ENCODE measurements around the gene HOXA10. TPM values are rescaled to one million over a fixed set of nuclear protein-coding genes. Genes with fewer than 3 reads are reported as not detected.

Gene HOXA10
- total RNA-seq, 4 donors from 2014 or later = 15.7 to 28.4 (median 19.8) TPM

DNA sequence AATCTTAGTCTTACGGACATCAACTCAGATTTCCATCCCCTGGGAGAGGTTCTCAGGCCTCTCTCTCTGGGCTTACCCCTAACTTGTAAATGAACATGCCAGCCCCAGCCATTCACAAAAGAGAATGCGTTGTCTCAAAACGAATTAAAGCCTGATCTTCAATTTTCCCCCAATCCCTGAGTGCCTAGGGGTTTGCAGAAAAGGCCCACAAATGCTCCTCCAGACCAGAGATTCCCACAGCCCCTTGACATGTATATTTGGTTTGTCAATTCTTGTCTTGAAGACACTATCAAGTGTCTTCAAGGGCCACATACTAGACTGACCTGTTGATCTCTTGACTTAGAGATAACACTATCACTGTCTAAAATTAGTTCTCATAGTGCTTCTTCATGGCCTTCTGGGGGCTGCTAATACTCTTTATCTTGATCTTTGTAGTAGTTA is 37.7 kb upstream of the HOXA10 start:
- Histone ChIP-seq H3K27ac (no peak overlapping the region), H3K36me3 (no peaks in the 10 kb centered on the region), H3K4me1 (peaks cover 0 to 23% (median 0%) of the 10 kb centered on the region in 4 donors), H3K4me3 (no peak overlapping the region), H3K9me3 (no peaks in the 10 kb centered on the region), H3K27me3 (peaks cover 0 to 43% of the 10 kb centered on the region in 2 donors)
- TF ChIP-seq POLR2A (IDR thresholded peaks at IDR 0.05) = no peak
- TF ChIP-seq, protein P1, sequence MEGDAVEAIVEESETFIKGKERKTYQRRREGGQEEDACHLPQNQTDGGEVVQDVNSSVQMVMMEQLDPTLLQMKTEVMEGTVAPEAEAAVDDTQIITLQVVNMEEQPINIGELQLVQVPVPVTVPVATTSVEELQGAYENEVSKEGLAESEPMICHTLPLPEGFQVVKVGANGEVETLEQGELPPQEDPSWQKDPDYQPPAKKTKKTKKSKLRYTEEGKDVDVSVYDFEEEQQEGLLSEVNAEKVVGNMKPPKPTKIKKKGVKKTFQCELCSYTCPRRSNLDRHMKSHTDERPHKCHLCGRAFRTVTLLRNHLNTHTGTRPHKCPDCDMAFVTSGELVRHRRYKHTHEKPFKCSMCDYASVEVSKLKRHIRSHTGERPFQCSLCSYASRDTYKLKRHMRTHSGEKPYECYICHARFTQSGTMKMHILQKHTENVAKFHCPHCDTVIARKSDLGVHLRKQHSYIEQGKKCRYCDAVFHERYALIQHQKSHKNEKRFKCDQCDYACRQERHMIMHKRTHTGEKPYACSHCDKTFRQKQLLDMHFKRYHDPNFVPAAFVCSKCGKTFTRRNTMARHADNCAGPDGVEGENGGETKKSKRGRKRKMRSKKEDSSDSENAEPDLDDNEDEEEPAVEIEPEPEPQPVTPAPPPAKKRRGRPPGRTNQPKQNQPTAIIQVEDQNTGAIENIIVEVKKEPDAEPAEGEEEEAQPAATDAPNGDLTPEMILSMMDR (IDR thresholded peaks at IDR 0.05) = no peak
- no peak for DNase-seq

DNA sequence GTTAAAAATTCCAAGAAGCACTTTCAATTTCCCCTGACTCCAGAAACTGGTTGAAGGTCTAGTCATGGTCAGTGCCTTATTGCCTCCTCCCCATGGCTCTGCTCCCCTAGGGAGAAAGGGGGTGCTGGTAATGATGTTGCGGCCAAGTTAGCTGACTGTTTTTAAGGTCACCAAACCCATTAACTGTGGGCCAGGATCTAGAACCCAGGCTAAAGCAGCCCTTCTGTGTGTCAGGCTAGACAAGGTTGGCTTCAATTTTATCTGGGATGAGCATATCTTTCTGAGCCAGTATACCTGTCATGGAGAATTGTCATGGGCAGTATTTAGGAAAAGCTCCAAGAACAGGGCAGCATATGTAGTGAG is 36.9 kb upstream of the HOXA10 start:
- H3K4me1 ChIP-seq = peaks cover 0 to 23% (median 0%) of the 10 kb centered on the region in 4 donors
- peak overlapping the region in 1 of 4 donors; percentile 63 for H3K27ac ChIP-seq

DNA sequence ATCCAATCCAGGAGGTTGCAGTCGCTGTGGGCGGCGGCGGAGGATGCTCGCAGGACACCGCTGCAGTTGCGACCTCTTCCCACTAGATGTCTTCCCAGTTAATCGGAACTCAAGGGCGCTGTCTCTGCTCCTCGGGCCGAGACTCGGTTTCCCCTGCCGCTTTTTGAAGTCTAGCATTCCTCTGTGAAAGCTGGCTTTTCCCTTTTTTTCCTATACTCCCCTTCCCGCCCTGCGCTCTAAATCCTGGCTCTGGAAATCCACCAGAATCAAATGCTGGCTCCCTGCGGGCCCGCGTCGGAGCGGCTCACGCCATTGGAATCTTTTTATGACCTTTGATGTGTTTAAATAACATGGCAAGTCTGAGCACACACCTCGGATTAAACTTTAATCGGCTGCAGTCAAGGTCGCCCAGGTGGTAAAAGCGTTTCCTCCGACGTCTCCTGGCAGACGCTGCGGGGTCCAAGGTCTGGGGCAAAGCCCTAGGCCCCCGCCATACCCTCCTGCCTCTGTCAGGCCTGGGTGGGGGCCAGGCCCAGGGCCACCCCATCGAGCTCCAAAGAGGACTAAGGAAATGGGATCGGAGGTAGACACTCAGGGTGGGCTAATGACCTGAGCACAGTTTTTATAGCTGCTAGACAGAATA is 36.4 kb upstream of the HOXA10 start:
- Histone ChIP-seq H3K36me3 (no peaks in the 10 kb centered on the region), H3K4me3 (peak overlapping the region in 2 of 4 donors; percentile 34 to 43), H3K27ac (peak overlapping the region in 2 of 4 donors; percentile 55 to 63), H3K4me1 (peaks cover 0 to 28% (median 0%) of the 10 kb centered on the region in 4 donors), H3K27me3 (peaks cover 0 to 55% of the 10 kb centered on the region in 2 donors), H3K9me3 (no peaks in the 10 kb centered on the region)
- DNase-seq = peak; percentile 29 to 84 (median 82)
- TF ChIP-seq, protein P1 (IDR thresholded peaks at IDR 0.05) = peak; percentile 40 to 84 (median 76)
- TF ChIP-seq POLR2A (IDR thresholded peaks at IDR 0.05) = no peak

More for the DNA sequence above, 36.9 kb upstream of the HOXA10 start:
- Histone ChIP-seq H3K27me3 (peaks cover 0 to 50% of the 10 kb centered on the region in 2 donors), H3K4me3 (no peak overlapping the region), H3K9me3 (no peaks in the 10 kb centered on the region), H3K36me3 (no peaks in the 10 kb centered on the region)
- DNase-seq = no peak
- TF ChIP-seq POLR2A (IDR thresholded peaks at IDR 0.05) = no peak
- TF ChIP-seq, protein P1 (IDR thresholded peaks at IDR 0.05) = no peak

DNA sequence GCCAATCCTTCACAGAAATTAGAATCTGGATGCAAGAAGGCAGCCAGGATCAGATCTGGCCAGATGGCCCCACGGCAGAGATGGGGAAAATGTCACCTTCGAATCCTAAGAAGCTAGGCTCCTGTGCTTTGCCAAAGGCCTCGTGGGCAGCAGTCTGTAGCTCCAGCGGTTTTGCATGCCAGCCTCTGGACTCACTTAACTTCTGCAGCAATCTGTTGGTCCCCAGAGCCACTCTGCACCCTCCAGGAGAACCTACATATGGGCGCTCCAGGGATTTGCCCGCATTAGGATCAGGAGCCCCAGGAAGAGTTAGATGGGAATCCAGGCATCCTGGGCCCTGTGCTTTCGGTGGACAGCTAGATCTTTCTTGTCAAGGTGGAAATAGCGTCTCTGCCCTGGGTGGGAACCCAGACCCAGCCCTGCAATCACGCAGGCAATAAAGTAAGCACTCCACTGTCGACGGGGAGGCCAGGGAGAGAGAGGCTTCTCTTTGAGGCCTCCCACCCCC is 35.9 kb upstream of the HOXA10 start:
- H3K36me3 ChIP-seq = no peaks in the 10 kb centered on the region
- H3K4me1 ChIP-seq = peaks cover 0 to 34% (median 0%) of the 10 kb centered on the region in 4 donors
- peaks cover 0 to 61% of the 10 kb centered on the region in 2 donors for H3K27me3 ChIP-seq
- H3K4me3 ChIP-seq = peak overlapping the region in 1 of 4 donors; percentile 43
- H3K27ac ChIP-seq = no peak overlapping the region
- H3K9me3 ChIP-seq = no peaks in the 10 kb centered on the region
- TF ChIP-seq, protein P1 (IDR thresholded peaks at IDR 0.05) = no peak
- no peak for TF ChIP-seq POLR2A (IDR thresholded peaks at IDR 0.05)
- no peak for DNase-seq

GRCh38 chr7:27208998-27209397 is 34.9 kb upstream of the HOXA10 start:
- Histone ChIP-seq H3K4me3 (no peak overlapping the region), H3K36me3 (no peaks in the 10 kb centered on the region), H3K4me1 (peaks cover 0 to 36% (median 0%) of the 10 kb centered on the region in 4 donors), H3K27ac (no peak overlapping the region), H3K9me3 (no peaks in the 10 kb centered on the region), H3K27me3 (peaks cover 0 to 71% of the 10 kb centered on the region in 2 donors)
- peak in 1 of 3 donors; percentile 25 for DNase-seq
- no peak for TF ChIP-seq POLR2A (IDR thresholded peaks at IDR 0.05)
- TF ChIP-seq, protein P1 (IDR thresholded peaks at IDR 0.05) = no peak
